ENCODE data around the gene OR2L2.

Gene OR2L2

DNA sequence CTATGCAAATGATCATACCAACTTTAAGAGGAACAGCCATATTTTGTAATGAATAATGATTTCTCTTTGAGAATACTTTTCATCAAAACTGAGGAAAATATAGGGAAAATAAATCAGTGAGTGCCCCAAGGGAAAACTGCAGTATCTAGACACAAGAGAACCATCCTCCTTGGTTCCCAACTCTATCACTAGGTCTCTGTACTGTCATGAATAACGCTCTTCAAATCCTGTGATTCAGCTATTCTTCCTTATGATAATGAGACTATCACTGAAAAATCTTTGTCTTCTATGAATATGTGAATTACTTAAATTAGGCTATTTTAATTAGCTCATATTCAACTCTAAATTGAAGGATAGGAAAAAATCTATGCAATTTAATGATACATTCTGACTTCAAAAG is 14.1 kb upstream of the OR2L2 start:
- H3K27ac ChIP-seq: no peak overlapping the region
- TF ChIP-seq, protein P1, sequence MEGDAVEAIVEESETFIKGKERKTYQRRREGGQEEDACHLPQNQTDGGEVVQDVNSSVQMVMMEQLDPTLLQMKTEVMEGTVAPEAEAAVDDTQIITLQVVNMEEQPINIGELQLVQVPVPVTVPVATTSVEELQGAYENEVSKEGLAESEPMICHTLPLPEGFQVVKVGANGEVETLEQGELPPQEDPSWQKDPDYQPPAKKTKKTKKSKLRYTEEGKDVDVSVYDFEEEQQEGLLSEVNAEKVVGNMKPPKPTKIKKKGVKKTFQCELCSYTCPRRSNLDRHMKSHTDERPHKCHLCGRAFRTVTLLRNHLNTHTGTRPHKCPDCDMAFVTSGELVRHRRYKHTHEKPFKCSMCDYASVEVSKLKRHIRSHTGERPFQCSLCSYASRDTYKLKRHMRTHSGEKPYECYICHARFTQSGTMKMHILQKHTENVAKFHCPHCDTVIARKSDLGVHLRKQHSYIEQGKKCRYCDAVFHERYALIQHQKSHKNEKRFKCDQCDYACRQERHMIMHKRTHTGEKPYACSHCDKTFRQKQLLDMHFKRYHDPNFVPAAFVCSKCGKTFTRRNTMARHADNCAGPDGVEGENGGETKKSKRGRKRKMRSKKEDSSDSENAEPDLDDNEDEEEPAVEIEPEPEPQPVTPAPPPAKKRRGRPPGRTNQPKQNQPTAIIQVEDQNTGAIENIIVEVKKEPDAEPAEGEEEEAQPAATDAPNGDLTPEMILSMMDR (conservative IDR thresholded peaks at IDR 0.05): no peak

DNA sequence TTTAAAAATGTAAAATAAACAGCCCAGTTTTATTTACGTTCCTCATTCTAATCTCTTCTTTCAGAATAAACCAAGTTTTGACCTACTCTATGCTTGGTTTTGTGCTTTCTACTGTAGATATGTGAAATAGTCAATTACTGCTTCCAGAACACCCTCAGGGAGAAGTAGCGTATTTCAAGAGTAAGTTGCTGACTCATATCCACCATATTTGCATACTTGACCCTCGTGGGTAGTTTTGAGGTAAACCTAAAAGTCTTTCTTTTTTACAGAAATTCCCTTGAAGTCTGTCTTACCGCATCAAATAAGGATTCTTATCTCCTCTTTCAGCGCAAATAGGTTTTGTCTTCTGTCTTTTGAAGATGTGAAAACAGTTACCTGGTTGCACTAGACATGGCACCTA is 15.3 kb downstream of the OR2L2 start:
- TF ChIP-seq, protein P1 (conservative IDR thresholded peaks at IDR 0.05): no peak
- no peak overlapping the region for H3K27ac ChIP-seq

DNA sequence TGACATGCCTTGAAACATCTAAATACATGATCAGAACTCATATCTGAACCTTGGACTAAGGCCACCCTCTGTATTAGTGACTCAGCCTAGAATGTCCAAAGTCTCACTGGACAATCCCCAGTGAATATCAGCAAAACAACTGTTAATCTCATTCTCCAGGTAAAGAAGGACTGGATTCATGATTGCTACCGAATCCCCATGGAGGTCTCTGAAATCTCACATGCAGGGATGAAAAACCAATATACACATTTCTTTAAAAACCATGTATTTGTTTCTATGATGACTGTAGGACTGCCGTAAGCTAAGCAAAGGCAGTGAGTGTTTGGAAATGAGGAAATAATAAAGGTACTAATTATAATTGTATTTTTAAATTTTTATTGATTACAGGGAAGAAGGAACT is 16.7 kb downstream of the OR2L2 start, which contains the start of gene OR2L3:
Gene OR2L3 (plus strand): TSS at position 301 of the 400 bp plus-strand sequence. CDS start 13,846 bp downstream, outside the sequence.
- TF ChIP-seq, protein P1 (conservative IDR thresholded peaks at IDR 0.05): no peak
- no peak within 1 kb of the TSS for H3K27ac ChIP-seq

DNA sequence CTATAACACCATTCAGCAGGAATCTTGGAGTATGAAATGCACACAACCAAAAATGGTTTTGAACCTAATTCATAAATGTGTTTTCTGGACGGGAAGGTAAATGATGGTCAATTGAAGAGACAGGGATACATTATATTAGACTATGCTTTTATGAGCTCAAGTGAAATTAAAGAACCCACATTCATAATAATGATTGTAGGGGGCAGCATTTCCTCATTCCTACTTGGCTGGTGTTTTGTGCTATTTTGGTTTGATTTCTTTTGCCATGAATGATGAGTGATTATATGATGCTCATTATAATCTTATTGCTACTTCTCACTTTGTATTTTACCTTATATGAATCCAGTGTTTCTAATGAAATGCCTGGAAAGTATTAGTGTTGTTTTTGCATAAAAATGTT is 17.1 kb downstream of the OR2L2 start:
- TF ChIP-seq, protein P1 (conservative IDR thresholded peaks at IDR 0.05): no peak
- H3K27ac ChIP-seq: no peak overlapping the region

DNA sequence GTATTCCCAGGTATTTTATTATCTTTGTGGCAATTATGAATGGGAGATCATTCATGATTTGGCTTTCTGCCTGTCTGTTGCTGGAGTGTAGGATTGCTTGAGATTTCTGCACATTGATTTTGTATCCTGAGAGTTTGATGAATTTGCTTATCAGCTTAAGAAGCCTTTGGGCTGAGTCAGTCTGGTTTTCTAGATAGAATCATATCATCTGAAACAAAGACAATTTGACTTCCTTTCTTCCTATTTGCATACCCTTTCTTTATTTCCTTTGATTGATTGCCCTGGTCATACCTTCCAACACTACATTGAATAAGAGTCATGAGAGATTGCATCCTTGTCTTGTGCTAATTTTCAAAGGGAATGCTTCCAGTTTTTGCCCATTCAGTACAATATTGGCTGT is 24.8 kb downstream of the OR2L2 start:
- TF ChIP-seq, protein P1 (conservative IDR thresholded peaks at IDR 0.05): no peak
- H3K27ac ChIP-seq: no peak overlapping the region

DNA sequence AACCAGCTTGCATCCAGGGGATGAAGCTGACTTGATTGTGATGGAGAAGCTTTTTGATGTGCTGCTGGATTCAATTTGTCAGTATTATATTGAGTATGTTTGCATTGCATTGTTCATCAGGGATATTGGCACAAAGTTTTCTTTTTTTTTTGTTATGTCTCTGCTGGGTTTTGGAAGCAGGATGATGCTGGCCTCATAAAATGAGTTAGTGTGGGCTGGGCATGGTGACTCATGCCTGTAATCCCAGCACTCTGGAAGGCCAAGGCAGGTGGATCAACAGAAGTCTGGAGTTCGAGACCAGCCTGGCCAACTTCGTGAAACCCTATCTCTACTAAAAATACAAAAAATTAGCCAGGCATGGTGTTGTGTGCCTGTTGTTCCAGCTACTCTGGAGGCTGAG is 25.4 kb downstream of the OR2L2 start:
- H3K27ac ChIP-seq: no peak overlapping the region
- TF ChIP-seq, protein P1 (conservative IDR thresholded peaks at IDR 0.05): no peak

DNA sequence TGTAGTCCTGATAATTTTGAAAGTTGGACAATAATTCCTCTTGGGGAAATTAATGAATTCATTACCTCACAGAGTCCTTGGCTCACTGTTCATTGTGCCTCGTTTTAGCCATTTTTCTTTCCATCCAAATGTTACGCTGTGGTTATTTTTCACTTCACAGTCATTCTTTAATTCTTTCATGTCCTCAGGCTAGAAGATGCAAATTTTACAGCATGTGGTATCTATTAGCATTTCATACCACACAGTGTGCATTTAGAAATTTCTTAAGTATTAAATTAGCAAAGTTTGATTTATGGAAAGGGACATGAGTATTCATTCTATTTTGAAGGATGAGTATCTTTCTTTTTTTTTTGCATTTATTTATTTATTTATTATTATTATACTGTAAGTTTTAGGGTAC is 35.2 kb downstream of the OR2L2 start:
- no peak overlapping the region for H3K27ac ChIP-seq
- TF ChIP-seq, protein P1 (conservative IDR thresholded peaks at IDR 0.05): no peak
